Activated T-helper 1 cell treated with anti-CD3 and anti-CD28 coated beads, Interleukin-2, amount 50 U/mL, for 16 hours (primary cell): ENCODE results near the gene DAAM1.

Source experiments
- DNase-seq, 2 donors: peaks; one replicate each; pipeline ENCODE4 v3.0.0-alpha.2; 2020; ENCODE audit warnings: low read depth in 1 of 2, low spot score in 1 of 2

DAAM1 gene

GRCh38 chr14:59254146-59254910, 65.9 kb downstream of the DAAM1 start:
- DNase-seq: no peak

DNA sequence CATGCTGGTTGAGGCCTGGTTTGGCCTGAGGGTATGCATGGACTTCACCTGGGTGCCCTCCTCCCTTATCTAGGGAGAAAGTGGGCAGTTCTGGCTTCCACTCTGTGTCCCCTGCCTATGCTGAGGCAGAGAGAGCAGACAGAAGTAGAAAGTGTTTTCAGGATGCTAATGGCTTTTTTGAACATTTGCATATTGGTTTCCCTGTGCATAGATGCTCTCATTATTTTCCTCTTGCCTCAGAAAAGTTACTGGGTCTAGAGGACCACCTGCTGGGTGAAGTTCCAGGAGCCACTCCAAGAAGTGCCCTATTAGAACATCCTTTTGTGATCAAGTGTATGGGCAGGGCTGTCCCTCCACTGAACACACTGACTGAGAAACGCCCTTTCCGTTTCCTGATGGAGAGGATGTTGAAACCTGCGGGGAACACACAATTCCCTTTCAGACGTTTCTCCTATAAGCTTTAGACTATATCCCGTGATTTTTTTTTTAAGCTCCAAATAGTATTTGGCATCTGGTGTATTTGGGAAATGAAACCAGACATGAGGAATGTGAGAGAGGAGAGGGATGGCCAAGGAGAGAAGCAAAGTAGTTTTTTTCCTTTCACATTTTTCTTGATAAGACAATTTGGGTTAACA, 66.6 kb downstream of the DAAM1 start:
- no peak for DNase-seq

DNA sequence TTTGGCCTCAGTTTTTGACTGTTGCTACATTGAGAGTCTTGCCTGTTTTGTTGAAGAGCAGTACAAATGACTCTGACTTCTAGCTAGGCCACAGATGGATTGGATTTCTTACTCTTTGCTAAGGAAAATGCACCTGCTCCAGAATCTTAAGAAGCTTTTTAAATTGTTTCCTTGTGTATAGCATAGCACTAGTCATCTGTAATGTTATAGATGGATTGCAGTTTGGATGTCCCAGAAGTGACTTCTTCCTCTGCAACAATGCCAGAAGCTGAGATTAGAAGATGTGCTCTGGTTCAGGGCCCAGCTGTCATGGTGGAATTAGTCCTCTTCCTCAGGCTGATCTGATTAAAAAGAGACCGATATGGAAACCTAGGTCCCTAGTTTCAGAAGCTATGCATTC, 67.9 kb downstream of the DAAM1 start:
- no peak for DNase-seq

DNA sequence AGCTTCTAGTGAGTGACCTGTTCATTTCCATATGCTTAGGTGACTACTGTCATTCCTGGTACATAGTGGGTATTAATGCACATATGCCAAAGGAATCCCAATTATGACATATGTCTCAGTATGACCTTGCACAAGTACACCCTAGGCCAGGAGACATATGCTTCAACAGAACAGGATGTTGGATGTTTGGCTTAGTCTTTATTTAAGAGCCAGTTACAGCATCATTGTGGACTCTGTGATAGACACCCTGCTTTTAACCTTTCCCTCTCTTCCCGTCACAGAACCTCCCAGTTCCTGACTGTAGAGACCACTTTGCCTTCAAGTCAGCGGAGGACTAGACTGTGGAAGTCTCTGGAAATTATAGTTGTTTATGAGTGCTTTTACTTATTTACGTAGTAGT, 72.9 kb downstream of the DAAM1 start:
- DNase-seq: no peak

DNA sequence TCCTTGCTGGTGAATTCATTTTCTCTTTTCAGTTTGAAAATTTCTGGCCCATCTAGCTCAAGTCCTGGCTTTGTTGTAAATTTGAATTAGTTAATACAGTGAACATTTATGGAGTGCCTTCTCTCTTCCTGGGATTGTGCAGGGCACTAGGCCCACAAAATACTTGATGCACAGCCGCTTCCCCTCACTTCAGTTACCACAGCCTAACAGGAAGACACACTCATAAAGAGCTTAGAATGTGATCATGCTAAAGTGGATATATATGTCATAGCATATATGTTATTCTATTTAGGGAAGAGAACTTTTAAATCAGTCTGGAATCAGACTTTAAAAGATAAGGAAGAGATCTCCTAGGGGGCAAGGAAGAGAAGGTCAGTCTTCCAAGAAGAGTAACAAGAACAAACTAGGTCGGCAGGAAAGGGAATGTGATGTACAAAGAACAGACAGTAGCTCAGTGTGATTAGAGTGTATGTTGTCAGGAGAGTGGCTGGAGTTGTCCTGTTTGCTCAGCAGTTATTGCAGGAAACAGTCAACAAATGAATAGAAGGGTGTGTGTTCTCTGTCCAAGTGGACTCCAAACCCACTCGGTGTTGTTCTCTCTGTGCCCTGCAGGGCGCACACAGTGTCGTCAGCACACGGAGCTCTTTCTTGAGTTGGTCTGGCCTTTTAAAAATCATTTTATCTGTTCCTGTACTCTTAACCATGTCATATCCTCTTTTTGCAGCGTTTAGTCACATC, 74.4 kb downstream of the DAAM1 start:
- DNase-seq: no peak

DNA sequence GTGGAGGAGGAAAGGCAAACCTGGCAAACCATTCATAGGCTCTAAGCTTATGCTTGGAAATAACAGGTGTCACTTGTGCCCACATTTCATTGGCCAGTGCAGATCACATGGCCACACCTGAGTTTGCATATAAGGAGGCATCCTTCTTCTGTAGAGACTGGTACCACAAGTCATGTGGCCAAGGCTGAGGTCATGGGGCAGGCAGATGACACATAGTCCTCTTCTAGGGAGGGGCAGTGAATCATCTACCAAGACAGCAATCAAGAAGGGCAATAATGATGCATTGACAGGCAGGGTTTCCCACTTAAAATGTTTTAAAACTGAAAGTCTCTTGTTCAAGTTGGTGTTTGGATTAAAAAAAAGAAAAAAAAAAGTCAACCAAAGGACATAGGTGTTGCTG, 77.3 kb downstream of the DAAM1 start:
- no peak for DNase-seq

DNA sequence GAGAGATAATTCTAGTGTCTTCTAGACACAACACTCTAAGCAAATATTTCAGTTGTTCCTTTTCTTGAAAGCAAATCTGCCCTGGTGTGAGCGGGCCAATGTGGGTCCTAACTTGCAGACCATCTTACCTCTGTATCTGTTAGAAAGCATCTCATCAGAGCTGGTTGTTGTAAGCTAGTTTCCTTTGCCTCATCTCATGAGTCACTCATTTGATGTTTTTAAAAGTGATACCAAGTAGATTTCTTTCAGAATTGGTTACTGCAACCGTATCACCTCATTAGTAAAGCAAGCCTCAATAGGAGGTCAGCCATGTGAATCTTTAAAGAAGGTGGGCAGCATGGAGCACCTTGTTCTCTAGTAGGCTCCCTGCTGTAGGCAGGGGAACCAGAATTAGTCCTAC, 78.6 kb downstream of the DAAM1 start:
- no peak for DNase-seq

GRCh38 chr14:59268011-59268410, 79.5 kb downstream of the DAAM1 start:
- no peak for DNase-seq

- DNase-seq: no peak
Observed at GRCh38 chr14:59268858-59269257, 80.4 kb downstream of the DAAM1 start.

GRCh38 chr14:59269466-59269865, 81.0 kb downstream of the DAAM1 start:
- DNase-seq: no peak

- no peak for DNase-seq
Observed at GRCh38 chr14:59271256-59271655, 82.8 kb downstream of the DAAM1 start.

- DNase-seq: no peak
Observed at GRCh38 chr14:59271734-59272133, 83.3 kb downstream of the DAAM1 start.

GRCh38 chr14:59272633-59273032, 84.2 kb downstream of the DAAM1 start:
- DNase-seq: no peak

DNA sequence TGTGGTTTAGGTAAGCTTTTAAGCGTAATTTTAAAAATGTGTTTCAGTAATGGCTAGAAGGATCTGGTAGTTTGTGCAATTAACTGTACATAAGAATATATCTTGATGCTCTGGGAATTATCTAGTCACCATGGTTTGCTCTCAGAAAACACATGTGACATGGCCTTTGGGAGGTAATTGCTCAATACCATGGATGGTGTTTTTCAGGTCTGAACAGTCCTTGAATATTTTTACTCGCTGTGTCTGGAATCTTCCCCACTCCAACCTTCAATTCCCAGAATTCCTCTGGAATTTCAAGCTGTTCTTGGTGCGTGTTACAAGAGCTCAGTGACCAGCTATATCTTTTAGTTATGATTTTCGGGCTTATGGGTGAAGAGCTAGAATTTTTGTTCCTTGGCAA, 85.3 kb downstream of the DAAM1 start:
- no peak for DNase-seq

DNA sequence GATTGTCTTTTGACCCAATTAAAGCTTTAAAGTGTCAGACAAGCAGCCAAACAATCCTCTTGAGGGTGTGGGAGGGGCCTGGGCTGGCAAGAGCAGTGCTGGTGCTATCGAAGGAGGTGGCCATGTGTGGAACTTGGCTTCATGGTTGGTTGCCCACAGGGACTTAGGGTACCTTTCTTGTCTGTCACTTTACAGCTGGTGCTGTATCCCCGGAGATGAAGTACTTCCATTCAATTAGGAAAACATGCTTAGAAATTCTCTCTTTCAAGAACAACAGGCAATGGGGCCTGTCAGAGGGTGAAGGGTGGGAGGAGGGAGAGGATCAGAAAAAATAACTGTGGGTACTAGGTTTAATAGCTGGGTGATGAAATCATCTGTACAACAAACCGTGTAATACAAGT, 86.5 kb downstream of the DAAM1 start:
- DNase-seq: no peak

GRCh38 chr14:59275668-59276067, 87.2 kb downstream of the DAAM1 start:
- no peak for DNase-seq

GRCh38 chr14:59276235-59276634, 87.8 kb downstream of the DAAM1 start:
- no peak for DNase-seq

DNA sequence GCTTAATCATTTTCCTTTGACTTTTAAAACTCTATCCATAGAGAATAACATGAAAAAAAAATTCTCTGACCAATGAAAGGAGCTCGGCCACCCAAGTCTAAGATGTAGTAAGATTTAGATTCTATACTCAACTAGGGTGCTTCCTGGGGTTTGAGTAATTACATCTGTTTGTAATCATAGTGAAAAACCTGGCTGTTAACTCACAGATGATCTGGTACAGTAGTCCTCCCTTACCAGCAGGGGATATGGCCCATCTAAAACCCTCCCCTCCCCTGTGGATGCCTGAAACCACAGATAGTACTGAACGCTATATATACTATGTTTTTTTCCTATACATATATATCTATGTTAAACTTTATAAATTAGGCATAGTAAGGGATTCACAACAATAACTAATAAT, 89.2 kb downstream of the DAAM1 start:
- DNase-seq: no peak

DNA sequence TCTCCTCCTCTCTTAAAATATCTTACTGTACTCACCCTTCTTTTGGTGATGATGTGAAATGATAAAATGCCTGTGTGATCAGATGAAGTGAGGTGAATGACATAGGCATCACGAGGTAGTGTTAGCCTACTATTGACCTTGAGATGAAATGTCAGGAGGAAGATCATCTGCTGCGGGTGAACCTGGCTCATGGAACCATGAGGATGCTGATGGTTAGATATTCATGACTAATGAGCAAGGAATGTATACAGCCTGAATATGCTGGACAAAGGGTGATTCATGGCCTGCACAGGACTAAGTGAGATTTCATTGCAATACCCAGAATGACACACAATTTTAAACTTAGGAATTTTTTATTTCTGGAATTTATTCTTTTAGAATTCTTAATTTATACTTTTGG, 89.6 kb downstream of the DAAM1 start:
- no peak for DNase-seq

- no peak for DNase-seq
Observed at GRCh38 chr14:59280961-59281360, 92.5 kb downstream of the DAAM1 start.

- no peak for DNase-seq
Observed at GRCh38 chr14:59281609-59282377, 93.3 kb downstream of the DAAM1 start.

- no peak for DNase-seq
Observed at GRCh38 chr14:59282378-59282765, 93.9 kb downstream of the DAAM1 start.
